ENCODE data around the gene PNN. TPM values are rescaled to one million over a fixed set of nuclear protein-coding genes. Genes with fewer than 3 reads are reported as not detected.
"Not testable (repeated sequence)": the region's sequence is repeated elsewhere in the genome, so short reads cannot be mapped to it uniquely, and the experiment has no call there.

Gene PNN
- total and polyA plus RNA-seq, 5 donors from 2014 or later, result 13.3 to 126 (median 16.6) TPM

DNA sequence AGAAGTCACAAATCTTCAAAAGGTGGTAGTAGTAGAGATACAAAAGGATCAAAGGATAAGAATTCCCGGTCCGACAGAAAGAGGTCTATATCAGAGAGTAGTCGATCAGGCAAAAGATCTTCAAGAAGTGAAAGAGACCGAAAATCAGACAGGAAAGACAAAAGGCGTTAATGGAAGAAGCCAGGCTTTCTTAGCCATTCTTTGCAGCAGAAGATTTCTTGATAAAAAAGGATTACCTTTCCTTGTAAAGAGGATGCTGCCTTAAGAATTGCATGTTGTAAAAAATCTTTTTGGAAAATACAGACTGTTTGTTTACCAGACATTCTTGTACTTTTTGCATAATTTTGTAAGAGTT lies 6.6 kb downstream of the PNN start:
- Histone ChIP-seq H3K9me3 (ENCODE audit: control insufficient read depth in 2 of 2, low read length in 2 of 2) (no peaks in the 10 kb centered on the region), H3K4me3 (ENCODE audit: low read depth, low read length) (no peak overlapping the region), H3K36me3 (ENCODE audit: control insufficient read depth, insufficient read depth, low read length) (peaks cover 77% of the 10 kb centered on the region), H3K4me1 (ENCODE audit: control insufficient read depth, insufficient read depth, low read length, poor library complexity, severe bottlenecking) (peaks cover 2% of the 10 kb centered on the region), H3K27ac (ENCODE audit: insufficient read depth, low read length, poor library complexity, severe bottlenecking) (no peak overlapping the region), H3K27me3 (ENCODE audit: control insufficient read depth, insufficient read depth, low read length) (no peaks in the 10 kb centered on the region)
- Mint-ChIP-seq H3K36me3 (peaks cover 33% of the 10 kb centered on the region), H3K4me3 (no peak overlapping the region), H3K27ac (no peak overlapping the region), H3K4me1 (peaks cover 12 to 32% (median 19%) of the 10 kb centered on the region in 4 donors), H3K9me3 (no peaks in the 10 kb centered on the region), H3K27me3 (no peaks in the 10 kb centered on the region)
- DNase-seq, result no peak
- ATAC-seq (ENCODE audit: low read depth in 2 of 2), result no peak

DNA sequence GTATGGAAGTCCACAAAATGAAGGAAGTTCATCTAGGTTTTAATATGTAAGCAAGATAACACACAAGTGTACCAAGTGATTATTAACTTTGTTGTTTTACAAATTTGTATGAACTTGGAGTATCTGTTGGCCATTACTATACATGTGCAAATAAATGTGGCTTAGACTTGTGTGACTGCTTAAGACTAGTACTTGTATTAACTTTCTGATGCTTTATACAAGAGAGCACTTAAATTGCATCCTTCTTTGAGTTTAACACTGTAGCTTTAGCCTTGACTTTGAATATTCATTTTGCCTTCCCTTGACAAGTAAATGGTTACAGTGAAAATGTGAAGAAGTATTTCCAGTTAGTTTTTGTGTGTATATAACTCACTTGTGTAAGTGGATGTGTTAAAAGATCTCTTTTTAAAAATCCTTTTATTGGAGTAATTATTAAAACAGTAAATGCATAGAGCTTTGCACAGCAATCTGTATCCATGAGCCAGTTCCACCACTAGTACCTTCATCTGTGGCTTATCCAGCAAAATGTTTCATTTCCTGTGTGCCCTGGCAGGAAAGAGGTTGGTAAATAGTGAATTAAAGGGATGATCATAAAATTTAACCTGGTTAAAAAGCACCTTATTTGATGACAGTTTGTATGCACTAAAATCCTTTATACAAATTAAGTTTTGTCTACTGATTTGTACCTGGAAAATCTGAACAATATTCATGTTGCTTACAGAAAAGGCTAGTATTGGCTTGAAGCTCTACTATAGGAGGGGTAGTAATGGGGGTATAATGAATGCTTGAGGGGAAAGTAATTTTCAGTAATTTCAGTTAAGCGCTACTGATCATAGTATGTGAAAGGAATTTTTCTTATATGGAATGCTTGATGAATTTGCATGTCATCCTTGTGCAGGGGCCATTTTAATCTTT lies 8.0 kb downstream of the PNN start:
- H3K4me1 Mint-ChIP-seq, result peaks cover 12 to 22% (median 17%) of the 10 kb centered on the region in 4 donors
- peaks cover 24% of the 10 kb centered on the region for H3K36me3 Mint-ChIP-seq
- H3K4me1 ChIP-seq (ENCODE audit: control insufficient read depth, insufficient read depth, low read length, poor library complexity, severe bottlenecking), result no peaks in the 10 kb centered on the region
- peak overlapping the region in 1 of 4 donors; percentile 3 for H3K4me3 Mint-ChIP-seq
- no peaks in the 10 kb centered on the region for H3K9me3 ChIP-seq (ENCODE audit: control insufficient read depth in 2 of 2, low read length in 2 of 2)
- H3K9me3 Mint-ChIP-seq, result no peaks in the 10 kb centered on the region
- ATAC-seq (ENCODE audit: low read depth in 2 of 2) (no peak), DNase-seq (no peak)
- H3K27ac Mint-ChIP-seq, result peak overlapping the region in 1 of 3 donors; percentile 33
- peaks cover 63% of the 10 kb centered on the region for H3K36me3 ChIP-seq (ENCODE audit: control insufficient read depth, insufficient read depth, low read length)
- H3K4me3 ChIP-seq (ENCODE audit: low read depth, low read length), result no peak overlapping the region
- H3K27me3 Mint-ChIP-seq, result no peaks in the 10 kb centered on the region
- H3K27ac ChIP-seq (ENCODE audit: insufficient read depth, low read length, poor library complexity, severe bottlenecking), result no peak overlapping the region
- H3K27me3 ChIP-seq (ENCODE audit: control insufficient read depth, insufficient read depth, low read length), result no peaks in the 10 kb centered on the region

DNA sequence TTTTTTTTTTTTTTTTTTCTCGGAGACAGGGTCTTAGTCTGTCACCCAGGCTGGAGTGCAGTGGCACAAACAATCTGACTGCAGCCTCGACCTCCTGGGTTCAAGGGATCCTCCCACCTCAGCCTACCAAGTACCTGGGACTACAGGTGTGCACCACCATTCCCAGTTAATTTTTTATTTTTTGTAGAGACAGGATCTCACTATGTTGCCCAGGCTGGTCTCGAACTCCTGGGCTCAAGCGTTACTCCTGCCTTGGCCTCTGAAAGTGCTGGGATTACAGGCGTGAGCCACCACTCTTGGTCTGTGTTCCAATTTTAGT lies 8.6 kb downstream of the PNN start:
- H3K27ac Mint-ChIP-seq; H3K4me3 Mint-ChIP-seq; H3K27ac ChIP-seq (ENCODE audit: insufficient read depth, low read length, poor library complexity, severe bottlenecking); H3K9me3 ChIP-seq (ENCODE audit: control insufficient read depth in 2 of 2, low read length in 2 of 2); ATAC-seq (ENCODE audit: low read depth in 2 of 2); H3K4me3 ChIP-seq (ENCODE audit: low read depth, low read length); H3K4me1 ChIP-seq (ENCODE audit: control insufficient read depth, insufficient read depth, low read length, poor library complexity, severe bottlenecking); H3K9me3 Mint-ChIP-seq; DNase-seq; H3K27me3 ChIP-seq (ENCODE audit: control insufficient read depth, insufficient read depth, low read length); H3K27me3 Mint-ChIP-seq: not testable (repeated sequence)
- peaks cover 57% of the 10 kb centered on the region for H3K36me3 ChIP-seq (ENCODE audit: control insufficient read depth, insufficient read depth, low read length)
- Mint-ChIP-seq H3K36me3 (peaks cover 24% of the 10 kb centered on the region), H3K4me1 (peaks cover 15 to 23% (median 17%) of the 10 kb centered on the region in 4 donors)

- no peak overlapping the region for H3K27ac Mint-ChIP-seq
- Histone ChIP-seq H3K27ac (ENCODE audit: insufficient read depth, low read length, poor library complexity, severe bottlenecking) (no peak overlapping the region), H3K36me3 (ENCODE audit: control insufficient read depth, insufficient read depth, low read length) (peaks cover 47% of the 10 kb centered on the region), H3K9me3 (ENCODE audit: control insufficient read depth in 2 of 2, low read length in 2 of 2) (no peaks in the 10 kb centered on the region), H3K27me3 (ENCODE audit: control insufficient read depth, insufficient read depth, low read length) (no peaks in the 10 kb centered on the region), H3K4me1 (ENCODE audit: control insufficient read depth, insufficient read depth, low read length, poor library complexity, severe bottlenecking) (no peaks in the 10 kb centered on the region), H3K4me3 (ENCODE audit: low read depth, low read length) (no peak overlapping the region)
- DNase-seq (no peak), ATAC-seq (ENCODE audit: low read depth in 2 of 2) (no peak)
- H3K27me3 Mint-ChIP-seq, result no peaks in the 10 kb centered on the region
- H3K36me3 Mint-ChIP-seq, result peaks cover 16% of the 10 kb centered on the region
- H3K4me3 Mint-ChIP-seq, result peak overlapping the region in 1 of 4 donors; percentile 34
- H3K4me1 Mint-ChIP-seq, result peaks cover 9 to 18% (median 10%) of the 10 kb centered on the region in 4 donors
- H3K9me3 Mint-ChIP-seq, result no peaks in the 10 kb centered on the region
These were observed 9.7 kb downstream of the PNN start for GRCh38 chr14:39184628-39185255.

GRCh38 chr14:39185256-39186049 lies 10.4 kb downstream of the PNN start:
- Histone ChIP-seq H3K9me3 (ENCODE audit: control insufficient read depth in 2 of 2, low read length in 2 of 2) (no peaks in the 10 kb centered on the region), H3K36me3 (ENCODE audit: control insufficient read depth, insufficient read depth, low read length) (peaks cover 40% of the 10 kb centered on the region), H3K27me3 (ENCODE audit: control insufficient read depth, insufficient read depth, low read length) (no peaks in the 10 kb centered on the region), H3K4me3 (ENCODE audit: low read depth, low read length) (no peak overlapping the region), H3K4me1 (ENCODE audit: control insufficient read depth, insufficient read depth, low read length, poor library complexity, severe bottlenecking) (no peaks in the 10 kb centered on the region), H3K27ac (ENCODE audit: insufficient read depth, low read length, poor library complexity, severe bottlenecking) (no peak overlapping the region)
- peak overlapping the region in 1 of 4 donors; percentile 34 for H3K4me3 Mint-ChIP-seq
- ATAC-seq (ENCODE audit: low read depth in 2 of 2) (no peak), DNase-seq (no peak)
- no peaks in the 10 kb centered on the region for H3K9me3 Mint-ChIP-seq
- peaks cover 9 to 16% (median 12%) of the 10 kb centered on the region in 4 donors for H3K4me1 Mint-ChIP-seq
- H3K27me3 Mint-ChIP-seq, result no peaks in the 10 kb centered on the region
- H3K27ac Mint-ChIP-seq, result no peak overlapping the region
- H3K36me3 Mint-ChIP-seq, result peaks cover 16% of the 10 kb centered on the region

DNA sequence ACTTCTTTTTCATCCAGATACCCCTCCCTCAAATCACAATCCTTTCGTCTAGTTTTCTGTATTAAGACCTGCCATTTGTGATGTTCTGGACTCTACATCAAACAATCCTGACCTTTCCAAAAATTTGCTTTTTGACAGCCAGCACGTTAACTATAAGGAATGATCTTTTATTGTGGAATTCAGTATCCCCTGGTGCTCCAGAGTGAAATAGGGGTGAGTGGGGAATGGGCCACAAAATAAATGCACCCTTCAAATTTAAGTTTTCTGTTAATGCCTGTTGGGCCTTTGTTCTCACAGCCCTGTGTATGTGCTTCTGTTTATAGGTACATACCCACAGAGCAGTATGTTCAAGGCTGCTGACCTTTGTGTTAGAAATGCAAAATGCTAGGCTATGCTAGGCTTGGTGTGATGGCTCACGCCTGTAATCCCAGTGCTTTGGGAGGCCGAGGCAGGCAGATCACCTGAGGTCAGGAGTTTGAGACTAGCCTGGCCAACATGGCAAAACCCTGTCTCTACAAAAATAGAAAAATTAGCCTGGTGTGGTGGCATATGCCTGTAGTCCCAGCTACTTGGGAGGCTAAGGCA lies 12.0 kb downstream of the PNN start:
- Histone ChIP-seq H3K36me3 (ENCODE audit: control insufficient read depth, insufficient read depth, low read length) (peaks cover 24% of the 10 kb centered on the region), H3K27ac (ENCODE audit: insufficient read depth, low read length, poor library complexity, severe bottlenecking) (no peak overlapping the region), H3K4me3 (ENCODE audit: low read depth, low read length) (no peak overlapping the region), H3K9me3 (ENCODE audit: control insufficient read depth in 2 of 2, low read length in 2 of 2) (no peaks in the 10 kb centered on the region), H3K27me3 (ENCODE audit: control insufficient read depth, insufficient read depth, low read length) (no peaks in the 10 kb centered on the region), H3K4me1 (ENCODE audit: control insufficient read depth, insufficient read depth, low read length, poor library complexity, severe bottlenecking) (no peaks in the 10 kb centered on the region)
- Mint-ChIP-seq H3K4me3 (no peak overlapping the region), H3K4me1 (peaks cover 9 to 16% (median 13%) of the 10 kb centered on the region in 4 donors), H3K27ac (no peak overlapping the region), H3K36me3 (peaks cover 16% of the 10 kb centered on the region), H3K9me3 (no peaks in the 10 kb centered on the region), H3K27me3 (no peaks in the 10 kb centered on the region)
- ATAC-seq (ENCODE audit: low read depth in 2 of 2) (no peak), DNase-seq (no peak)

Measured in CD4-positive, CD25-positive, alpha-beta regulatory T cell (primary cell).